Measurements from ENCODE around the gene MRPL51. TPM values are rescaled to one million over a fixed set of nuclear protein-coding genes. Genes with fewer than 3 reads are reported as not detected.

Gene MRPL51
- total RNA-seq, 1 experiment from 2014 or later, result 456 TPM

DNA sequence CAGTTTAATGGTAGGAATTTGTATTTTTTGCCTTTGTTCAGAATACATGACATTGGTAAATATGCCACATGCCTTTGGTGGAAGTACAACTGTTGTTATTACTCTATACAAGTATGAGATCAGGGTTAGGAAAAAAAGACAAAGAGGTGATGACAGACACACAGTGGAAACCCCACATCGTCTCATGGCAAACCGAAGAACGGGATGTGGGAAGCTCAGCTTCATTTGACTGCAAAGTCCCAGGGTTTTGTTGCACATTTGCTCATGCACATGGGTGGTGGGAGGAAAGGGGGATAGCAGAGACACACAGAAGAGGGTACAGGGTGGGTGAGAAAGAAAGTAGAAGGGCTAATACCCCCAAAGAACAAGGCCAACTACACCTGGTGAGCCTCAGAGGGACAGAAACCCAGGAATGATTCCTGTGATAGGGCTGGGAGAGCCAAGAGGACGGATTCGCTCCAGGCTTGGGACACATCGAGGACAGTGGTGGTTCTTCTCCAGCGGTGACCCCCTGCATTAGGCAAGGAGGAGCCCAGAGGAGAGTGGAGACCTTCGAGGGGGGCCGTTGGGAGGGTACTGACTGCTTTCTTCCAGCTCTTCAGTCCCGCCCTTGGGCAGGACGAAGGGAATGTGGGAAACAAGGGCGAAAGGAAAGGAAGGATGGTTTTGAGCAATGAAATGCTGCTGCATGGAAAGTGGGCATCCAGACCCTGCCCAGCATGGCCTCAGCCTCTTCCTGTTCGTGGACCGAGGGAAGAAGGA, 30.6 kb downstream of the MRPL51 start:
- no TSS peak for BruUV-seq (replicated peaks)
- Histone ChIP-seq H3K9me3 (ENCODE audit: insufficient read depth, low read depth) (no peaks in the 10 kb centered on the region), H3K9me2 (ENCODE audit: insufficient read depth) (no peaks in the 10 kb centered on the region), H3K27ac (no peak overlapping the region), H4K20me1 (ENCODE audit: insufficient read depth) (no peaks in the 10 kb centered on the region), H3K4me1 (replicated peaks; ENCODE audit: insufficient read depth) (no peaks in the 10 kb centered on the region), H3K36me3 (ENCODE audit: low read depth) (no peaks in the 10 kb centered on the region), H2AFZ (no peak overlapping the region), H3K4me3 (no peak overlapping the region), H3K4me2 (no peak overlapping the region), H3F3A (ENCODE audit: insufficient read depth, low read depth) (no peaks in the 10 kb centered on the region; the same call in 1 of the 2 replicates), H3K27me3 (ENCODE audit: insufficient read depth, low read depth) (no peaks in the 10 kb centered on the region), H3K79me2 (ENCODE audit: low read depth) (no peaks in the 10 kb centered on the region)
- ChIA-PET CTCF (no interaction called here), POLR2A (ENCODE audit: unreplicated experiment) (interaction anchor here (0.7 kb wide), 2 partner anchors 70 to 126 kb away, joined by 3 to 5 read pairs; no protein-coding TSS in a partner anchor)
- TF ChIP-seq EZH2 (IDR thresholded peaks at IDR 0.05; ENCODE audit: low read depth), result no peak
- TF ChIP-seq CTCF (conservative IDR thresholded peaks at IDR 0.05), result no peak
- DNase-seq, result no peak
- intact Hi-C loops (cut with micrococcal nuclease; ENCODE audit: unreplicated experiment), result no loop called here

- no peak overlapping the region for H3K27ac ChIP-seq
- POLR2A ChIA-PET (ENCODE audit: unreplicated experiment), result interaction anchor here (0.5 to 0.7 kb wide), 5 partner anchors 9 to 125 kb away, joined by 3 to 11 read pairs (median 5); no protein-coding TSS in a partner anchor
These were observed 31.4 kb downstream of the MRPL51 start for GRCh38 chr12:6461401-6462233.

More at GRCh38 chr12:6461401-6462233, 31.4 kb downstream of the MRPL51 start:
- Histone ChIP-seq H3K27me3 (ENCODE audit: insufficient read depth, low read depth) (no peaks in the 10 kb centered on the region), H3F3A (ENCODE audit: insufficient read depth, low read depth) (no peaks in the 10 kb centered on the region; the same call in 1 of the 2 replicates), H3K4me3 (no peak overlapping the region), H3K4me1 (replicated peaks; ENCODE audit: insufficient read depth) (no peaks in the 10 kb centered on the region), H3K36me3 (ENCODE audit: low read depth) (no peaks in the 10 kb centered on the region), H4K20me1 (ENCODE audit: insufficient read depth) (no peaks in the 10 kb centered on the region), H2AFZ (no peak overlapping the region), H3K79me2 (ENCODE audit: low read depth) (no peaks in the 10 kb centered on the region), H3K9me3 (ENCODE audit: insufficient read depth, low read depth) (no peaks in the 10 kb centered on the region), H3K4me2 (no peak overlapping the region), H3K9me2 (ENCODE audit: insufficient read depth) (no peaks in the 10 kb centered on the region)
- CTCF ChIA-PET, result no interaction called here
- no TSS peak for BruUV-seq (replicated peaks)
- no peak for DNase-seq
- TF ChIP-seq CTCF (conservative IDR thresholded peaks at IDR 0.05) (no peak), EZH2 (IDR thresholded peaks at IDR 0.05; ENCODE audit: low read depth) (no peak)
- intact Hi-C loops (cut with micrococcal nuclease; ENCODE audit: unreplicated experiment), result no loop called here

Data from PC-9 (cell line).